Body of pancreas (tissue), 4 donors: ENCODE measurements around the gene HSPG2. TPM values are rescaled to one million over a fixed set of nuclear protein-coding genes. Genes with fewer than 3 reads are reported as not detected.
"Not testable (repeated sequence)": the region's sequence is repeated elsewhere in the genome, so short reads cannot be mapped to it uniquely, and the experiment has no call there.

Source experiments
- ATAC-seq: fragments of 150-250 bp; one replicate; pipeline ENCODE4 v1.9.1; 2016
- DNase-seq, 4 donors: peaks; one replicate each; pipeline ENCODE4 v3.0.0-alpha.2; 2019
- H3K27ac ChIP-seq, 4 donors: fragments of 200-600 bp; sonication (generic); 1 replicate in 3 of 4; 2 replicates in 1 of 4; pipeline versions ENCODE4 v1.5.1 to v1.6.1; 2016 to 2019; ENCODE audit warnings: mild to moderate bottlenecking in 1 of 4, mixed read lengths in 1 of 4, moderate library complexity in 1 of 4
- H3K27me3 ChIP-seq, 2 donors: fragments of 200-600 bp; sonication (generic); one replicate each; pipeline ENCODE4 v1.6.0; 2016; ENCODE audit warnings: mild to moderate bottlenecking in 1 of 2
- H3K36me3 ChIP-seq, 2 donors: fragments of 200-600 bp; sonication (generic); replicated peaks in 1 of 2; 2 replicates each; pipeline ENCODE4 v1.5.1; 2016; ENCODE audit warnings: low read depth in 2 of 2; ENCODE audit not compliant: insufficient read depth in 1 of 2
- H3K4me1 ChIP-seq: fragments of 200-600 bp; sonication (generic); one replicate; pipeline ENCODE4 v1.6.0; 2016
- H3K4me3 ChIP-seq, 2 donors: fragments of 200-600 bp; sonication (generic); 1 replicate in 1 of 2; 2 replicates in 1 of 2; pipeline ENCODE4 v1.5.1; 2016 to 2019
- H3K9me3 ChIP-seq, 3 donors: fragments of 200-600 bp; sonication (generic); 1 replicate in 2 of 3; 2 replicates in 1 of 3; pipeline ENCODE4 v1.5.1; 2016
- CTCF ChIP-seq, 7 experiments: fragments of 450-650 bp in 4 of 7; fragments of 200-600 bp in 3 of 7; sonication (generic) in 3 of 7; IDR thresholded peaks; one replicate each; pipeline ENCODE4 v1.5.1; 2016 to 2019; ENCODE audit warnings: antibody characterized with exemption in 7 of 7
- POLR2A ChIP-seq, 3 donors: fragments of 450-650 bp; IDR thresholded peaks; one replicate each; pipeline ENCODE4 v1.6.1; 2016; ENCODE audit warnings: antibody characterized with exemption in 3 of 3, mild to moderate bottlenecking in 2 of 3
- WGBS, 2 donors: methylation state at CpG; one replicate each; pipeline ENCODE4 v1.1.5; 2017; 5-methylcytosine and 5-hydroxymethylcytosine counted together
- intact Hi-C: fragments of 100-400 bp; cut with DNase I; formaldehyde crosslinking; loops from one replicate; pipeline ENCODE4 v1.15.1; 2023
- total RNA-seq, 2 donors: library from RNA; depleted of rRNA; stranded (reverse); fragments of >200 nt; gene quantifications; one replicate each; pipeline ENCODE4 v1.1.0, GENCODE V29; 2016

Gene HSPG2
- total RNA-seq, 2 donors from 2014 or later = 87.7 to 179 TPM

- H3K27me3 ChIP-seq = no peaks in the 10 kb centered on the region
- no peak for TF ChIP-seq POLR2A (IDR thresholded peaks at IDR 0.05)
- no peak for TF ChIP-seq CTCF (IDR thresholded peaks at IDR 0.05)
- 74 to 81% methylated on average over 12 of the region's 12 CpGs for WGBS, 2 donors
- no peak overlapping the region for H3K4me3 ChIP-seq
- H3K27ac ChIP-seq = peak overlapping the region in 1 of 4 donors; percentile 50
- no peaks in the 10 kb centered on the region for H3K9me3 ChIP-seq
- ATAC-seq (no peak), DNase-seq (no peak)
- H3K36me3 ChIP-seq = no peaks in the 10 kb centered on the region
- peaks cover 14% of the 10 kb centered on the region for H3K4me1 ChIP-seq
- intact Hi-C loops = no loop called here
Observed at GRCh38 chr1:21779613-21780521, 157.2 kb downstream of the HSPG2 start.

- Histone ChIP-seq H3K9me3 (no peaks in the 10 kb centered on the region), H3K27me3 (no peaks in the 10 kb centered on the region), H3K27ac (no peak overlapping the region), H3K4me1 (peaks cover 12% of the 10 kb centered on the region), H3K36me3 (no peaks in the 10 kb centered on the region), H3K4me3 (no peak overlapping the region)
- WGBS, 2 donors = 77 to 88% methylated on average over 2 of the region's 2 CpGs
- DNase-seq (no peak), ATAC-seq (no peak)
- intact Hi-C loops = no loop called here
- TF ChIP-seq POLR2A (IDR thresholded peaks at IDR 0.05) (no peak), CTCF (IDR thresholded peaks at IDR 0.05) (no peak)
Observed at GRCh38 chr1:21778405-21778727, 158.7 kb downstream of the HSPG2 start.

- H3K4me1 ChIP-seq = peaks cover 12% of the 10 kb centered on the region
- ATAC-seq, H3K4me3 ChIP-seq, intact Hi-C loops, H3K36me3 ChIP-seq, H3K27me3 ChIP-seq, H3K9me3 ChIP-seq, H3K27ac ChIP-seq, DNase-seq: not testable (repeated sequence)
- WGBS, 2 donors = 69 to 79% methylated on average over 5 of the region's 5 CpGs
Observed at GRCh38 chr1:21776925-21777324, 160.2 kb downstream of the HSPG2 start.

GRCh38 chr1:21775985-21776562 is 161.0 kb downstream of the HSPG2 start:
- H3K27me3 ChIP-seq = no peaks in the 10 kb centered on the region
- peak overlapping the region in 1 of 4 donors; percentile 6 for H3K27ac ChIP-seq
- no peaks in the 10 kb centered on the region for H3K9me3 ChIP-seq
- no peak for TF ChIP-seq POLR2A (IDR thresholded peaks at IDR 0.05)
- DNase-seq (no peak), ATAC-seq (no peak)
- H3K4me1 ChIP-seq = peaks cover 5% of the 10 kb centered on the region
- no peak overlapping the region for H3K4me3 ChIP-seq
- H3K36me3 ChIP-seq = no peaks in the 10 kb centered on the region
- intact Hi-C loops = no loop called here

GRCh38 chr1:21775550-21775914 is 161.6 kb downstream of the HSPG2 start:
- intact Hi-C loops = no loop called here
- H3K27me3 ChIP-seq = no peaks in the 10 kb centered on the region
- H3K9me3 ChIP-seq = no peaks in the 10 kb centered on the region
- DNase-seq = no peak
- no peak overlapping the region for H3K4me3 ChIP-seq
- peak overlapping the region in 1 of 4 donors; percentile 6 for H3K27ac ChIP-seq
- peaks cover 5% of the 10 kb centered on the region for H3K4me1 ChIP-seq
- H3K36me3 ChIP-seq = no peaks in the 10 kb centered on the region
- ATAC-seq = no peak
- TF ChIP-seq POLR2A (IDR thresholded peaks at IDR 0.05) = no peak
- TF ChIP-seq CTCF (IDR thresholded peaks at IDR 0.05) = no peak
- WGBS, 2 donors = 47 to 60% methylated on average over 2 of the region's 2 CpGs
